PC-9 (cell line): ENCODE results near the gene SIT1.

ENCODE experiments used
- EZH2 ChIP-seq: fragments of 200-600 bp; sonication (generic); IDR thresholded peaks from 2 replicates; pipeline ENCODE4 v1.8.0; 2017; ENCODE audit warnings: antibody characterized with exemption, low read depth
- TF ChIP-seq, protein P1 (sequence below): fragments of 200-600 bp; sonication (generic); conservative IDR thresholded peaks from 2 replicates; pipeline ENCODE4 v1.6.1; 2017; ENCODE audit warnings: mixed run types, antibody characterized with exemption, mild to moderate bottlenecking, moderate library complexity

GRCh38 chr9:35665471-35665818 lies 14.7 kb upstream of the SIT1 start:
- TF ChIP-seq, protein P1, sequence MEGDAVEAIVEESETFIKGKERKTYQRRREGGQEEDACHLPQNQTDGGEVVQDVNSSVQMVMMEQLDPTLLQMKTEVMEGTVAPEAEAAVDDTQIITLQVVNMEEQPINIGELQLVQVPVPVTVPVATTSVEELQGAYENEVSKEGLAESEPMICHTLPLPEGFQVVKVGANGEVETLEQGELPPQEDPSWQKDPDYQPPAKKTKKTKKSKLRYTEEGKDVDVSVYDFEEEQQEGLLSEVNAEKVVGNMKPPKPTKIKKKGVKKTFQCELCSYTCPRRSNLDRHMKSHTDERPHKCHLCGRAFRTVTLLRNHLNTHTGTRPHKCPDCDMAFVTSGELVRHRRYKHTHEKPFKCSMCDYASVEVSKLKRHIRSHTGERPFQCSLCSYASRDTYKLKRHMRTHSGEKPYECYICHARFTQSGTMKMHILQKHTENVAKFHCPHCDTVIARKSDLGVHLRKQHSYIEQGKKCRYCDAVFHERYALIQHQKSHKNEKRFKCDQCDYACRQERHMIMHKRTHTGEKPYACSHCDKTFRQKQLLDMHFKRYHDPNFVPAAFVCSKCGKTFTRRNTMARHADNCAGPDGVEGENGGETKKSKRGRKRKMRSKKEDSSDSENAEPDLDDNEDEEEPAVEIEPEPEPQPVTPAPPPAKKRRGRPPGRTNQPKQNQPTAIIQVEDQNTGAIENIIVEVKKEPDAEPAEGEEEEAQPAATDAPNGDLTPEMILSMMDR = no peak
- TF ChIP-seq EZH2 = no peak
